ENCODE results near the gene LAMA4.

LAMA4 gene

DNA sequence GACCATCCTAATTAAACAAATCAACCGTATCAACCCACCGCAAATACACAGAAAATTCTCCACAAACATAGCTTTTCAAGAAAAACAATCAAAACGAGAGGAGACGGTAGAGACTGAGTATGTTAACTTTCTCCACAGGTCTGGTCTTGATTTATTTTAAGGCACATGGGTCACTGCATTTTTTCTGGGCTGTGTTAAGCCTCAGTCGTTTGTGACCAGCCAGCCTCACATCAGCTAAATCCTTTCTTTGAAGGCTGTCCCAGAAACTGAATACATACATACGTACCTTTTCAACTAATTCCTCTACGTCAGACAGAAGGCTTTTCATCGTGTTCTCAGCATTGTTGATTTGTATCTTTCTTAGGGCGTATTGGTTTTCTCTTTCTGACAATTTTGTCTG, 69.4 kb downstream of the LAMA4 start:
- DNase-seq (ENCODE audit: low read depth), result no peak

GRCh38 chr6:112183271-112183671, 71.1 kb downstream of the LAMA4 start:
- no peak for DNase-seq (ENCODE audit: low read depth)

GRCh38 chr6:112181130-112181529, 73.2 kb downstream of the LAMA4 start:
- DNase-seq (ENCODE audit: low read depth), result no peak

DNA sequence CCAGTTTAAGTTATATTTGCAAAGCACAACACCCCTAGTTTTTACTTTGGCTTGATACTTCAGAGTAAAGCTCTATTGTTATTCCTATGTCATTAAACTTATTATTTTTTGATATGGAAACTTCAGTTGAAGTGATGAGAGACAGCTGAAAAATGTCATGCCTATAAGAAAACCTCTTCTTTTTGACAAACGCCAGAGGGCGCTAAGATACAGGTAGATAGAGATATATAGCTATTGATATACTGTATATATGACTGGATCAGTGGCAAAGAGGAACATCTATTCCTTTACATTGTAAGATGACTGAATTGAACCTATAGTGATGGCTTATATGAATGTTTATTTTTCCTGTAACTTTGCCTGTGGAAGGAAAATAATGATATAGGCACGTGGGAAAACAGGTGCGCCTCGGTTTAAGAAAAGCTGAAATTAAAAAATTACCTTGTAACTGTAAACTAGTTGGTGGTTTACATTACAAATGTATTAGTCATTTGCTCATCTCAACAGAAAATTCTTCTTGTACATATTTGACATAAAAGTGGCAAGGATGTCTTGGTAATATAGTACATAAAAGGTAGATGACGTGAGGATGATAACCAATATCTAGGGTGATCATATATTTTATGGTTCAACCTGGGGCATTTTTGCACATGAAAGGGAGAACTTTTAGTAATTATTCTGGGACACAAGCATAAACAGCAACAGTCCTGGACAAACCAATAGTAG, 74.1 kb downstream of the LAMA4 start:
- peak; percentile 25 for DNase-seq (ENCODE audit: low read depth)

- no peak for DNase-seq (ENCODE audit: low read depth)
Observed at GRCh38 chr6:112179631-112180030, 74.7 kb downstream of the LAMA4 start.

DNA sequence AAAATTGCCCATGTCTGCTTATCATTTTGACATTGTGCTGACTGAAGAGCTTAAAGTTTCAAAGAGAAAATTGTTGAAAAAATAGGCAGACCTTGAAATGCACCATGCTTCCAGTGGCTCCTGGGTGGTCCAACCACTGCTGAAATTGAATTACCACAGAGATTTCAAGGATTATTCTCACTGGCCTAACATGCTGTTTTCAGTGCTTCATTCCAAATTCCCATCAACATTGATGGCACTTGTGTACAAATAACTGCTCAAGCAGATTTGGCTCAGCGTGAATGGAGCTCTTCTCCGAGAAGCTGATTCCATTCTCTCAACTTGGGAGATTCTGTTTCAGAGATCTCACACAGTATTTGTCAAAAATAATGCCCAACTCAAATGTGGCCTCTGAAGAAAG, 75.5 kb downstream of the LAMA4 start:
- DNase-seq (ENCODE audit: low read depth), result no peak

DNA sequence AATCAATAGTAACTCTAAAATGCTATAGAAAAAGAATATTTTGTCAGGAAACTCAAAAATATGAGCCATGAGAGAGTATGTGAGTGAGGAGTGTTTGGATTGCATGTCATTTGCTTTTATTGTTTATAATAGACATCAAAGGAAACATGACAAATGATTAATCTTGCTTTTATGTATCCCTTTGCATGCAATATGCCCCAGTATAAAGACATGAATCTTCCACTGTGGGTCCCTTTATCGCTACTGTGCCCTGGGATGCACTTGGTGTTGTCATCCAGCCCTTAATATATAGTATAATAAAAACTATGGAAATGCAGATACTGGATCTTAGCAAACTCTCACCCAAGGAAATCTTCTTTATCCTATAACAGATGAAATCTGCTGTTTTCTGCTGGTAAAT, 77.3 kb downstream of the LAMA4 start:
- no peak for DNase-seq (ENCODE audit: low read depth)

DNA sequence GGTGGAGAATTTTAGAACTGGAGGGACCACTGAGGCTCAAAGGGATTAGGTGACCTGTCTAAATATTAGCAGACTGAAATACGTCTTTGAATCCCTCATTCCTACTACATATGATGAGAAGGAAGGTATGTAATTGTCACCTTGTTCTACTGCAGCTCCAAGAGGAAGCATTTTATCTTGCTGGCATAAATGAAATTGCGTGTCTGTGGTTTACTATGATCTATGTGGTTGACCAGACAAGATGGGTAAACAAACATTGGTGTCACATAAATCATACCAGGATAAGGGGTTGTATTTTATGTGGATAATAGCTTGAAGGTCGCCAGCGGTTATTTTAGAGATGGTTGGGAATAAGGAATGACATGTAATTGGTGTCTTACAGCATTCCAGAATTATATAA, 78.2 kb downstream of the LAMA4 start:
- no peak for DNase-seq (ENCODE audit: low read depth)

DNA sequence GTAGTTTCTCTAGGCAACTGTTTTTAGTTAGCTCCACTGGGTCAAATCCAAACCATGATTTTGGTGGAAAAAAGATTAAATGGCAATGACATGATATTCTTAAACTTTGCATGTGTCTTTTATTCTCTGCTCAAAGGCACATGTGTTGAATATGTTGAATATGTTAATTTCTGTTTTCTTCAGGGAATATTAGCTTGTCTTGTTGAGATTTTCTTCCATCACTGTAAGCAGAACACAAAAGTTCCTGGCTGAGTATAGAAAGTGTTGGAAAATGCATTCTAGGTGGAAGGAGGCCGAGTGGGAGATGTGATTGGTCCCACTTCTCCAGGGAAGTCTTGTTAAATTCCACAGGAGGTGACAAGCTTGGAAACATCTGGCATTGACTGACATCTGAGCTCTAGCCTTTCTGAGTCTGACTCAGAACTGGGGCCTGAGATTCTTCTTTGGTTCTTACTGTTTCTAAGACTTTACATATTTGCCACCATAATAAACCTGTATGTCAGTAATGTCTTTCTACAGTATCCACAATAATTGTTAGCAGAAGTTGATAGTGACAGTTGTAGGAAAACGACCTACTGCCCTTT, 81.1 kb downstream of the LAMA4 start:
- DNase-seq (ENCODE audit: low read depth), result no peak

DNA sequence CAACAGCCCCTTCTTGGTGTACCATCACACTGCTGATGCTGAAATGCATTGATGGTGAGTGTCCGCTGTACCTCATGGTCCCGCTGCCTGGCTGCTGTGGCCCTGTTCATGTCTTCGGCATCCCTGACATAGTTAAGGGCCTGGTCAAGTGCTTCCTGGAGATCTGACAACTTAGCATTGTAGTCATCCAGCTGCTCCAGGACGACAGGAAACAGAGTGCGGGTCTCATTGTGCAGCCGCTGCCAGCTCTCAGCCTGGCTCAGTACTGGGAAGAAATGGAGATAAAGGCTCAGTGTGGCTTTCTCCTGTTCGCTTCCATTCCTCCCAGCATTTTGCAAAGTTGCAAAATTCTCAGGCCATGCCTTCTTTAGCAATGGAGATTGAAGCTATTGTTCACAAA, 81.8 kb downstream of the LAMA4 start:
- DNase-seq (ENCODE audit: low read depth), result no peak

DNA sequence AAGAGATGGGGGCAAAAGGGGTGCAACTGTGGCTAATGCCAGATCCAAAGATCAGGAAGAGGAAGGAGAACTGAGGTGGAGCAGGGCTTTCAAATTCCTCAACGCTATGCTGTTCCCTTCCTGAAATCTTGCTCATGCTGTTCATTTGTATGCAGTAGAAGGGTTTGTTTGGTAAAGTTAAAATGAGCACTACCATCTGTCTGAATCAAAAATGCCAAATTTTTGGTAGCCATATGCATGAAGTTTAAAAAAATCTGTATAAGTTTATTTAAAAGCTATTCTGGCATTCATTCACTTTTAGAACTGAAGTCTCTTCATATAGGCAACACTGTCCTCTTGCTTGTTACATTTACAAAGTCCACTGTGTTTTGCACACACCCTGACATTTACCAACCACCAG, 84.8 kb downstream of the LAMA4 start:
- no peak for DNase-seq (ENCODE audit: low read depth)

DNA sequence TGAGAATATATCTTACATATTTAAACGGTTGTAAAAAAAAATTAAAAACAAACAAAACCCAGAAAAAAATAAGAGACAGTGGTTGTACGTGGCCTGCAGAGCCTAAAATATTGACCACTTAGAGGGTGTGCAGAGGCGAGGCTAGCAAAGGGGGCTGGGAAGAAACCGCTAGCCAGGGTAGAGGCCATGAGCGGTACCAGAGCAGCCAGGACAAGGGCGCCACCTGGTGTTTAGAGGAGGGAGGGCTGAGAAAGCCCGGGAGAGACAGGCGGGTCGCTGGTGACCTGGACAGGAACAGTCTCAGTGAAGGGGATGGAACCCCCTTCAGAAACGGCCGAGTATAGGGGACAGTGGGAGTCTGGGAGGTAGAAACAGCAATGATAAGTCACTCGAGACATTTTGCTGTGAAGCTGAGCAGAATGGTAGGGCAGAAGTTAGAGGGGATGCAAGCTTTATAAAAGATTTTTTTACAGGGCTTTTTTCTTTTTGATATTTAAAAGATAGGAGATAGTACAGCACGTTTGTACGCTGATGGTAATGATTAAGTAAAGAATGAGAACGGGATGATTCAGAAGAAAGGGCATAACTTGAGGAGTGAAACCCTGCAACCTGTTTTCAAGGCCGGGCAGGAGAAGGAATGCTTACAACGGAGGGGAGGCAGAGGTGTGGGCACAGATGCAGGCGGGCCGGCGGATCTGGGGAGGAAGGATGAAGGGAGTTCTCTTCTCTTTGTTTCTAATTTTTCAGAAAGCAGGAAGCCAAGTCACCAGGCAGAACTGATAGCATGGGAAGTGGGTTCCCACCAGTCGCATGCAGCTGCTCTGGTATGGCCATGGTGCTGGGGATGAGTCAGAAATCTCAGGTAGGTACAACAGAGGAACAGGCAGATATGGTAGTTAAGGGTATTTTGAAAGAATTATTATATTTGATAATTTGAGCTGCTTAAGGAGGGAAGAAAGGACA, 90.8 kb downstream of the LAMA4 start:
- peak; percentile 63 for DNase-seq (ENCODE audit: low read depth)

DNA sequence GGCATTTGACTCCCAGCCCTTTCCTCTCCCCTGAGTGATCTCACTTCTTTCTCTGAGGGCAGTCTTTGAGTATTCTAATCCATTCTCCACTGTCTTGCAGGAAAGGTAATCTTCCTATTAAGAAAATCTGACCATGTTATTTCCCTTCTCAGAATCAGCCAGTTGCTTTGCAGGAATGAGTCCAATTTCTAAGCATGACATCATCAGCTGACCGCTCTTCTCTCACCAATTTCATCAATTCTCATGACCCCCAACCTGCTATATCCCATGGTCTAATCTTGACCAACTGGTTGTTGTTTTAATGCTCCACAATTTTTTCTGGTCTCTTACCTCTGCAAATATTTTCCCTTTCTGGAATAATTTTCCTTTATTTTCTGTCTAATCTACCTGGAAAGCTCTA, 93.6 kb downstream of the LAMA4 start:
- no peak for DNase-seq (ENCODE audit: low read depth)

GRCh38 chr6:112156668-112157067, 97.7 kb downstream of the LAMA4 start:
- DNase-seq (ENCODE audit: low read depth), result no peak

- DNase-seq (ENCODE audit: low read depth), result no peak
Observed at GRCh38 chr6:112155886-112156285, 98.5 kb downstream of the LAMA4 start.

DNA sequence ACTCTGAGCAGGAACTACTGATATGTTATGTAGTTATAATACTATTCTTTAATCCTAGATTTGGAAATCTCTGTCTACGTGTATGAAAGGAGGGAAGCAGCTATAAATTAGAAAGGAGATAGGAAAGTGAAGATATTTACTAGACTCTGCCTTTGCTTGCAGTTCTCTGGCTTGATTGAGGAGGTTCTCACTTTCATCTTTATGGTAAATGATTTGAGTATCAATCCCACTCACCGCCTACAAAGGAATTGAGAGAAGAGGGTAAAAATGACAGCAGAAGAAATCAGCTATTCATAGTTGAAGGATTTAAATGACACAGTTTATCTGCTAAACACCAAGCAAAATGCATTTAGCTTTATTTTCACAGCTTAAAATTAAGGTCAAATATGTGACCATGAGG, 99.7 kb downstream of the LAMA4 start:
- no peak for DNase-seq (ENCODE audit: low read depth)

DNA sequence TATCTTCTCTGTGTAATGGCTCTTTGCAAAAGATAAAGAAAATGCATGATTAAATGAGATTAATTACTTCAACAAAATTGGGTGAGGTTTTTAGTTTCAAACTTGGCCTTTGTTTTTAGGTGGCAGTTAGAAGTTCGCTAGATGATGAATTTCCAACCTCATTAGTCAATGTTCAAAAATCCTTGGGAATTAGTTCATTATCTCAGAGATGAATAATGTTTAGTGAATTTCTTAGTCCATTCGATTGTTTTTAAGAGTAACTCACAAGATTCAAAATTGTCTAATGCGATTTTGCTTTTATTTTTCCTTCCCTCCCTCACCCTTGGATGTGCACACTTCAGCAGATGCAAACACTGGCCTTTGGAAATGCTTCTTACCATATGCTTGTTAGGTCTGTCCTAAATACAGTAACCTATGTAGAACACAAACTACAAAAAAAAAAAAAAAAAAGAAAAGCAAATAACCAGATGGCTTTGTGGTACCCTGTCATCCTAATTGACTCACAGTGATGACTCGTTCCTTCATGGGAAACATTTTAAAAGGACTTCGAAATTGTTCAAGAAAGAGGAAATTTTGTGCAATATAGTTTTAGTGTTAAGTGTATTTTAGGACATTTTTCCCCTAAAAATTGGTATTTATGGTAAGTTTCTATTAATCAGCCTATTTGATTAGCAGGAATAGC, 100.3 kb downstream of the LAMA4 start:
- DNase-seq (ENCODE audit: low read depth), result no peak

- DNase-seq (ENCODE audit: low read depth), result no peak
Observed at GRCh38 chr6:112150363-112150762, 104.0 kb downstream of the LAMA4 start.

GRCh38 chr6:112149719-112150263, 104.6 kb downstream of the LAMA4 start:
- no peak for DNase-seq (ENCODE audit: low read depth)

DNA sequence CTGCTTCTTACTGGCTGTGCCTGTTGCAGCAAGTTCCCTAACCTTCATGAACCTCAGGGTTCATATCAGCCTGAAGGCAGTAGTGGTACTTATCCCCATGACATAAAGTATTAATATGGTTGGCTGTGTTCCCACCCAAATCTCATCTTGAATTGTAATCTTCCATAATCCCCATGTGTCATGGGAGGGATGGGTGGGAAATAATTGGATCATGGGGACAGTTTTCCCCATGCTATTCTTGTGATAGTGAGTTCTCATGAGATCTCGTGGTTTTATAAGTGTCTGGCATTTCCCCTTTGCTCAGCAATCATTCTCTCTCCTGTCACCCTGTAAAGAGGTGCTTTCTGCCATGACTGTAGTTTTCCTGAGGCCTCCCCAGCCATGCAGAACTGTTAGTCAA, 105.1 kb downstream of the LAMA4 start:
- DNase-seq (ENCODE audit: low read depth), result no peak

GRCh38 chr6:112148103-112148502, 106.3 kb downstream of the LAMA4 start:
- DNase-seq (ENCODE audit: low read depth), result no peak

DNA sequence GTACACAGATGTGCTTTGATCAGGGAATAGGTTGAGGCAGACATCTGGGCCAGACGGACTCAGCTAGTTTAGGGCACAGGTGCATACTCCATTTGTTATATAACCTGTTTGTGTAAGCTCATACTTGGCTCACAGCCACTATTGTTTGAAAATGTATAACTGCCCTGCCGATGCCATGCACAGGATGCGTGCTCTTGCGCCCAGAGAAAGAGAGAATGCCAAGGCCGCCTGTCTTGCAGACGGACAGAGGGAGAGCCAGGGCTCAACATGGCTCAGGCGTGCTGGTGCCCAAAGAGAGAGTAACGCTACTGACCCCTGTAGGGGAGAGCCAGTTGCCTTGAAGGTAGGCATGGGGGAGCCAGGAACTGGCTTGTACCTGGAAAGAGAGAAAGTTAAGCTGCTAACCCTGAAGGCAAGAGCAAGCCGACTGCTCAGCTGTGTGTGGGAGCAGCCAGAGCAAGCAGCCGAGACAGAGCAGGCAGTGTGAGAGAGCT, 109.2 kb downstream of the LAMA4 start:
- DNase-seq (ENCODE audit: low read depth), result no peak
